ENCODE data around the gene CBX8.

DNA sequence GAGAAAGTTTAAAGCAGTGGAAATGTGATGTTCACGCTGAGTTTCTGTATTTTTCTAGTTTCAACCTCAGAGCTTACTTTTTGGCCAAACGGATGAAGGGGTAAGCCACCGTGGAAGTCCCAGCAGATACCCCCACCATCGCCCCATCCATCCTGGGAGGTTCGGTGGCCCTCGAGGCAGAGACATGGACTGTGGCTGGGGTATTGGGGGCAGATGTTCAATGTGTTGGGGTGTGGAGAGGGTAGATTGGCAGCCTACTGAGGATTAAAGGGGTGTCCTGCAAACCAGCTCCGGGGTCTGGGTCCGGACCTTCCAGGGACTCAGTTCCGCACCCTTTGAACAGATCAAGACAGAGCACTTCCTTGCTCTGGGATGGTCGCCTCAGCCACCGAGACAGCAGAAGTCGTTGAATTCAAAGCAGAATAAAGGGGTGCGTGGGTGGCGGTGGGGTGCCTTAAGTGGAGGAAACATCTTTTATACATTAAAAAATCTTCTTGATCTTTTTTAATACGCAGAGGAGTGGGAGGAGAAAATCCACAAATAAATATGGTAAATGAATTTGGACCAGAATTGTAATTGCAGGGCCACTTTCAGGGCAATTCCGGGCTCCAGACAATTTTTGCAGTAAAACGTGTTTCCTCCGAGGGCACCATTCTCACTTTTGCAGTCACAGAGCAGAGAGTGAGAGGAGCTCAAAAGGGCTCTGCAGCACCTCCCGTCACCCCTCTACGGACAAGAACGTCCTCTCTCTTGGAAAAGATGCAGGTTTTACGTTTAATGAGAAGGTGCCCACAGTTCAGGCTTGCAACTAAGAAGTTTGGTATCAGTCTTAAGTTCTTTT, 8.2 kb upstream of the CBX8 start:
- no peak for TF ChIP-seq CTCF (IDR thresholded peaks at IDR 0.05)
- TF ChIP-seq POLR2A (IDR thresholded peaks at IDR 0.05), result no peak
